K562 (cell line): ENCODE results near the gene TMEM131L. TPM values are rescaled to one million over a fixed set of nuclear protein-coding genes. Genes with fewer than 3 reads are reported as not detected.

Experiments used
- ATAC-seq: fragments of 200-7000 bp; cut with Tn5 transposase; 3 replicates; pipeline ENCODE4 v1.9.1; 2020; ENCODE audit warnings: moderate library complexity
- BruUV-seq: library from RNA; stranded (reverse); fragments of 400-500 nt; replicated peaks from 2 replicates; lab custom pipeline; 2021; lab: Mats Ljungman, UMichigan
- CTCF ChIA-PET: fragments of 300-600 bp; formaldehyde crosslinking; extraction: SDS; loops from one replicate; lab custom pipeline; 2021; ENCODE audit warnings: low intra/inter-chr PET ratio; lab: Yijun Ruan, JAX
- POLR2A ChIA-PET: fragments of 300-600, 350-650 bp; sonication (Branson Sonifier 250); formaldehyde crosslinking; extraction: SDS; loops from one replicate; lab custom pipeline; 2021; ENCODE audit warnings: antibody characterized with exemption, inconsistent platforms; lab: Yijun Ruan, JAX
- DNase-seq, 4 experiments: peaks; one replicate each; pipeline versions ENCODE4 v3.0.0 to v3.0.0-alpha.2; 2011 to 2018; ENCODE audit warnings: low spot score in 3 of 4, mixed read lengths in 3 of 4; ENCODE audit errors: extremely low read depth in 1 of 4
- FAIRE-seq: peaks from 2 replicates; lab custom pipeline; 2011; peaks lifted over from hg19 to GRCh38; lab: Jason Lieb, UNC
- H2AFZ ChIP-seq: 2 replicates; pipeline ENCODE4 v1.6.0; 2011; ENCODE audit warnings: low read depth, low read length, control low read depth, inconsistent platforms
- H3K27ac ChIP-seq: fragments of 200-600 bp; 3 replicates; pipeline ENCODE4 v1.8.0; 2011; ENCODE audit warnings: low read depth, mild to moderate bottlenecking, control low read depth, inconsistent platforms, low read length, moderate library complexity, mixed read lengths; ENCODE audit errors: extremely low read depth
- H3K27me3 ChIP-seq, 2 experiments: fragments of 300-600 bp in 1 of 2; 2 replicates in 1 of 2; 3 replicates in 1 of 2; pipeline versions ENCODE4 v1.6.0 to v1.8.0; 2011; ENCODE audit warnings: inconsistent platforms in 2 of 2, low read length in 2 of 2, mild to moderate bottlenecking in 1 of 2, mixed read lengths in 1 of 2, moderate library complexity in 1 of 2; ENCODE audit not compliant: control insufficient read depth in 2 of 2, insufficient read depth in 2 of 2
- H3K36me3 ChIP-seq: fragments of 300-600 bp; 3 replicates; pipeline ENCODE4 v1.8.0; 2011; ENCODE audit warnings: mild to moderate bottlenecking, low read length, inconsistent platforms; ENCODE audit not compliant: control insufficient read depth, insufficient read depth
- H3K4me1 ChIP-seq, 2 experiments: fragments of 200-600 bp in 1 of 2; replicated peaks in 1 of 2; 2 replicates in 1 of 2; 3 replicates in 1 of 2; pipeline versions ENCODE4 v1.5.1 to v1.8.0; 2011; ENCODE audit warnings: inconsistent platforms in 2 of 2, low read length in 2 of 2, mild to moderate bottlenecking in 1 of 2, mixed read lengths in 1 of 2, moderate library complexity in 1 of 2; ENCODE audit not compliant: control insufficient read depth in 2 of 2, insufficient read depth in 2 of 2
- H3K4me2 ChIP-seq: 2 replicates; pipeline ENCODE4 v1.6.1; 2011; ENCODE audit warnings: low read length, control low read depth, inconsistent platforms, mixed read lengths; ENCODE audit not compliant: insufficient read depth
- H3K4me3 ChIP-seq: fragments of 200-600 bp; sonication (generic), shearing (Covaris generic); 2 replicates; pipeline ENCODE4 v1.5.1; 2016; ENCODE audit warnings: control low read depth, inconsistent platforms
- H3K79me2 ChIP-seq: fragments of 200-600 bp; 3 replicates; pipeline ENCODE4 v1.8.0; 2011; ENCODE audit warnings: low read length, inconsistent platforms; ENCODE audit not compliant: control insufficient read depth, insufficient read depth
- H3K9ac ChIP-seq, 2 experiments: 2 replicates each; pipeline versions ENCODE4 v1.6.0 to v1.6.1; 2011; ENCODE audit warnings: low read depth in 2 of 2, low read length in 2 of 2, control low read depth in 1 of 2, inconsistent platforms in 1 of 2, mild to moderate bottlenecking in 1 of 2, mixed read lengths in 1 of 2; ENCODE audit not compliant: insufficient read depth in 1 of 2
- H3K9me1 ChIP-seq: one replicate; pipeline ENCODE4 v1.6.0; 2011; ENCODE audit warnings: inconsistent platforms, mild to moderate bottlenecking, low read length, moderate library complexity; ENCODE audit not compliant: control insufficient read depth, insufficient read depth
- H3K9me3 ChIP-seq: replicated peaks from 2 replicates; pipeline ENCODE4 v1.5.1; 2011; ENCODE audit warnings: low read depth, low read length, inconsistent platforms; ENCODE audit not compliant: control insufficient read depth, insufficient read depth
- H4K20me1 ChIP-seq: replicated peaks from 2 replicates; pipeline ENCODE4 v1.6.1; 2011; ENCODE audit warnings: low read length, inconsistent platforms, mixed read lengths; ENCODE audit not compliant: control insufficient read depth, insufficient read depth
- BRF1 ChIP-seq: IDR thresholded peaks from 3 replicates; pipeline ENCODE4 v1.6.1; 2011; ENCODE audit warnings: borderline replicate concordance, mild to moderate bottlenecking; ENCODE audit not compliant: insufficient read length; ENCODE audit errors: extremely low read depth
- SAFB2 ChIP-seq: fragments of 200-400 bp; formaldehyde crosslinking; IDR thresholded peaks from 2 replicates; pipeline ENCODE4 v1.6.1; 2018; ENCODE audit warnings: borderline replicate concordance, low read length, low read depth, moderate library complexity; ENCODE audit not compliant: severe bottlenecking
- TCF3 ChIP-seq: sonication (generic); formaldehyde crosslinking; IDR thresholded peaks from 2 replicates; pipeline ENCODE4 v1.4.0; 2020; ENCODE audit warnings: mild to moderate bottlenecking, missing genetic modification reagents
- WGBS: fragments of 100-300 bp; shearing (Covaris generic); methylation state at CpG from one replicate; pipeline ENCODE4 v1.1.6; 2016; ENCODE audit warnings: low coverage, mixed read lengths; ENCODE audit not compliant: insufficient coverage; ENCODE audit errors: missing lambda C conversion rate; 5-methylcytosine and 5-hydroxymethylcytosine counted together
- in situ Hi-C: fragments of 300-500 bp; cut with MboI; formaldehyde crosslinking; loops from 4 replicates; pipeline ENCODE4 v1.15.0; 2018; ENCODE audit warnings: inconsistent platforms, mixed read lengths
- intact Hi-C: fragments of 100-400 bp; cut with micrococcal nuclease; formaldehyde crosslinking; loops from 2 replicates; pipeline ENCODE4 v1.14.2; 2022
- polyA plus RNA-seq, 8 experiments: library from polyadenylated mRNA; depleted of rRNA in 4 of 8; stranded (reverse) in 5 of 8; unstranded in 3 of 8; fragments of >200 nt; fragmentation: Nextera tagmentation in 2 of 8; fragmentation: Illumina TruSeq in 1 of 8; extraction: Ambion mirVana in 2 of 8; extraction: Trizol in 1 of 8; gene quantifications; 2 replicates each; pipeline versions ENCODE4 v1.2.1 to v1.2.3, GENCODE V29; 2011 to 2014; ENCODE audit warnings: inconsistent platforms in 1 of 8, missing spikeins in 1 of 8
- total RNA-seq, 7 experiments: library from RNA; depleted of rRNA in 6 of 7; stranded (reverse); fragments of >200 nt in 6 of 7; fragmentation: Illumina TruSeq in 2 of 7; extraction: Trizol in 2 of 7; gene quantifications; 2 replicates each; pipeline versions ENCODE4 v1.2.1 to v1.2.3, GENCODE V29; 2011 to 2021; ENCODE audit warnings: low replicate concordance in 1 of 7
- TF ChIP-seq, protein P1 (sequence below), 3 experiments: IDR thresholded peaks in 2 of 3; conservative IDR thresholded peaks in 1 of 3; 2 replicates each; pipeline ENCODE4 v1.5.1; 2011 to 2012; ENCODE audit warnings: low read length in 3 of 3, mild to moderate bottlenecking in 3 of 3, control low read depth in 2 of 3, improper control_type of control experiment in 1 of 3, inconsistent platforms in 1 of 3, low read depth in 1 of 3, mixed read lengths in 1 of 3, moderate library complexity in 1 of 3; ENCODE audit not compliant: insufficient read depth in 2 of 3
- TF ChIP-seq, protein P2 (sequence below): sonication (generic); formaldehyde crosslinking; IDR thresholded peaks from 2 replicates; pipeline ENCODE4 v1.8.1; 2022; ENCODE audit warnings: missing genetic modification reagents
- TF ChIP-seq, protein P3 (sequence below): fragments of 450-650 bp; IDR thresholded peaks from 2 replicates; pipeline ENCODE4 v1.6.1; 2016; ENCODE audit warnings: low read depth

The TMEM131L gene
- total and polyA plus RNA-seq, 9 of the 15 experiments (the other 6 are each of a cell fraction or from before 2014, with no cell fraction given) = 1.2 to 20.8 (median 12.9) TPM

DNA sequence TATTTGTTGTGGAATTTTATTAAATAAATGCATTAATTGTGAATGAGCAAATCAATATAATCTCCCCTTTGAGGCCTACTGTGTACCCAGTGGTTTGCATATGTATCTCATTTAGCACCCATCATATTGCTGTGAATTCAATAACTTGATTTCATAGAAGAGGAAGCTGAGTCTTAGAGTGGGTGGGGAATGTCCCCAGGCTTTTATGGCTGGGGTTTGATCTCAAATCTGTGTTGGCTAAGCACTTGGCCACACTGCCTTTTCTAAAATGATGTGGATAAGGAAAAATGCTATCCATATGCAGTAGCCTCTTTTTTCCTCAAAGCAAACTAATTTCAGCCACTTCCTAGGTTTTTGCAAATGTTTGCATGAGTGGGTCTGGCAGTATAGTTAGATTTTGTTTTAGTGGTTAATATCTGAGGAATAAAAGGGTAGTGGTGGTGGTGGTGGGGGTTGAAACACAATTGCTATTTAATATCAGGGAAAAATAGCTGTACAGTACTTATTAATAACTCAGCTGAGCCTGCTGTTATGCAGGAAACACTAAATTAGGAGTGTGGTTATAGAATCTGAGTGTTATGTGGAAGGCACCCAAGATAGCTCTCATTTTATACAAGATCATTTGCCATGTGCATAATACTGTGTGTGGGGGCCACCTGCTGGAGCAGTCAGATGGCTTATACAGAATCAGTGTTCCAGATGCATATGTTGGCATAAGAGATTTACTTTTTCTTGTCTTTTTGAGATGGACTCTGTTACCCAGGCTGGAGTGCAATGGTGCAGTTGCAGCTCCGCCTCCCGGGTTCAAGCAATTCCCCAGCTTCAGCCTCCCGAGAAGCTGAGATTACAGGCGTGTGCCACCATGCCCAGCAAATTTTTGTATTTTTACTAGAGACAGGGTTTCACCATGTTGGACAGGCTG lies 108.0 kb downstream of the TMEM131L start:
- BruUV-seq = no TSS peak
- Histone ChIP-seq H3K4me2 (no peak overlapping the region), H3K27ac (no peak overlapping the region), H3K9me3 (no peaks in the 10 kb centered on the region), H3K4me1 (peaks cover 0 to 5% of the 10 kb centered on the region in 2 experiments; a peak in 1 of 5 replicates), H3K36me3 (peaks cover 10% of the 10 kb centered on the region; the same call in 1 of the 3 replicates), H3K9ac (no peak overlapping the region), H3K4me3 (no peak overlapping the region), H4K20me1 (no peaks in the 10 kb centered on the region), H3K79me2 (no peaks in the 10 kb centered on the region), H2AFZ (no peak overlapping the region), H3K27me3 (no peaks in the 10 kb centered on the region), H3K9me1 (no peaks in the 10 kb centered on the region)
- peak in 2 of 4 experiments; percentile 22 to 48 for DNase-seq
- in situ Hi-C loops = loop anchor here (5.0 to 10.0 kb wide), 2 partner anchors 227 to 419 kb away; no protein-coding TSS in a partner anchor
- peak; percentile 87 for ATAC-seq
- intact Hi-C loops = loop anchor here (1.0 to 10.0 kb wide), 3 partner anchors 109 to 230 kb away; partner anchors contain the start of genes MND1 and TMEM131L
- FAIRE-seq = peak; percentile 23
- POLR2A ChIA-PET = interaction anchor here (0.5 to 1.0 kb wide), 4 partner anchors 16 to 620 kb away, joined by 3 read pairs; no protein-coding TSS in a partner anchor
- CTCF ChIA-PET = interaction anchor here (0.7 to 4.7 kb wide), 4 partner anchors 141 to 489 kb away, joined by 3 to 44 read pairs (median 12); partner anchors contain the start of gene MND1
- WGBS = 88% methylated on average over 4 of the region's 4 CpGs
- no peak for TF ChIP-seq SAFB2
- TF ChIP-seq, protein P1, sequence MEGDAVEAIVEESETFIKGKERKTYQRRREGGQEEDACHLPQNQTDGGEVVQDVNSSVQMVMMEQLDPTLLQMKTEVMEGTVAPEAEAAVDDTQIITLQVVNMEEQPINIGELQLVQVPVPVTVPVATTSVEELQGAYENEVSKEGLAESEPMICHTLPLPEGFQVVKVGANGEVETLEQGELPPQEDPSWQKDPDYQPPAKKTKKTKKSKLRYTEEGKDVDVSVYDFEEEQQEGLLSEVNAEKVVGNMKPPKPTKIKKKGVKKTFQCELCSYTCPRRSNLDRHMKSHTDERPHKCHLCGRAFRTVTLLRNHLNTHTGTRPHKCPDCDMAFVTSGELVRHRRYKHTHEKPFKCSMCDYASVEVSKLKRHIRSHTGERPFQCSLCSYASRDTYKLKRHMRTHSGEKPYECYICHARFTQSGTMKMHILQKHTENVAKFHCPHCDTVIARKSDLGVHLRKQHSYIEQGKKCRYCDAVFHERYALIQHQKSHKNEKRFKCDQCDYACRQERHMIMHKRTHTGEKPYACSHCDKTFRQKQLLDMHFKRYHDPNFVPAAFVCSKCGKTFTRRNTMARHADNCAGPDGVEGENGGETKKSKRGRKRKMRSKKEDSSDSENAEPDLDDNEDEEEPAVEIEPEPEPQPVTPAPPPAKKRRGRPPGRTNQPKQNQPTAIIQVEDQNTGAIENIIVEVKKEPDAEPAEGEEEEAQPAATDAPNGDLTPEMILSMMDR (IDR thresholded peaks at IDR 0.05 in 2 of 3, conservative IDR thresholded peaks at IDR 0.05 in 1 of 3; ENCODE audit: insufficient read depth in 2 of 3, low read depth in 1 of 3, low read length in 3 of 3) = peak; percentile 49 to 75 (median 50); a peak in 5 of 6 replicates
- TF ChIP-seq, protein P2, sequence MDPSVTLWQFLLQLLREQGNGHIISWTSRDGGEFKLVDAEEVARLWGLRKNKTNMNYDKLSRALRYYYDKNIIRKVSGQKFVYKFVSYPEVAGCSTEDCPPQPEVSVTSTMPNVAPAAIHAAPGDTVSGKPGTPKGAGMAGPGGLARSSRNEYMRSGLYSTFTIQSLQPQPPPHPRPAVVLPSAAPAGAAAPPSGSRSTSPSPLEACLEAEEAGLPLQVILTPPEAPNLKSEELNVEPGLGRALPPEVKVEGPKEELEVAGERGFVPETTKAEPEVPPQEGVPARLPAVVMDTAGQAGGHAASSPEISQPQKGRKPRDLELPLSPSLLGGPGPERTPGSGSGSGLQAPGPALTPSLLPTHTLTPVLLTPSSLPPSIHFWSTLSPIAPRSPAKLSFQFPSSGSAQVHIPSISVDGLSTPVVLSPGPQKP (CRISPR knock-in tag) = no peak
- TF ChIP-seq TCF3 (CRISPR knock-in tag) = 0 out of 2 replicates have a peak, but pooled peaks have one; percentile 3
- no peak for TF ChIP-seq BRF1
- TF ChIP-seq, protein P3, sequence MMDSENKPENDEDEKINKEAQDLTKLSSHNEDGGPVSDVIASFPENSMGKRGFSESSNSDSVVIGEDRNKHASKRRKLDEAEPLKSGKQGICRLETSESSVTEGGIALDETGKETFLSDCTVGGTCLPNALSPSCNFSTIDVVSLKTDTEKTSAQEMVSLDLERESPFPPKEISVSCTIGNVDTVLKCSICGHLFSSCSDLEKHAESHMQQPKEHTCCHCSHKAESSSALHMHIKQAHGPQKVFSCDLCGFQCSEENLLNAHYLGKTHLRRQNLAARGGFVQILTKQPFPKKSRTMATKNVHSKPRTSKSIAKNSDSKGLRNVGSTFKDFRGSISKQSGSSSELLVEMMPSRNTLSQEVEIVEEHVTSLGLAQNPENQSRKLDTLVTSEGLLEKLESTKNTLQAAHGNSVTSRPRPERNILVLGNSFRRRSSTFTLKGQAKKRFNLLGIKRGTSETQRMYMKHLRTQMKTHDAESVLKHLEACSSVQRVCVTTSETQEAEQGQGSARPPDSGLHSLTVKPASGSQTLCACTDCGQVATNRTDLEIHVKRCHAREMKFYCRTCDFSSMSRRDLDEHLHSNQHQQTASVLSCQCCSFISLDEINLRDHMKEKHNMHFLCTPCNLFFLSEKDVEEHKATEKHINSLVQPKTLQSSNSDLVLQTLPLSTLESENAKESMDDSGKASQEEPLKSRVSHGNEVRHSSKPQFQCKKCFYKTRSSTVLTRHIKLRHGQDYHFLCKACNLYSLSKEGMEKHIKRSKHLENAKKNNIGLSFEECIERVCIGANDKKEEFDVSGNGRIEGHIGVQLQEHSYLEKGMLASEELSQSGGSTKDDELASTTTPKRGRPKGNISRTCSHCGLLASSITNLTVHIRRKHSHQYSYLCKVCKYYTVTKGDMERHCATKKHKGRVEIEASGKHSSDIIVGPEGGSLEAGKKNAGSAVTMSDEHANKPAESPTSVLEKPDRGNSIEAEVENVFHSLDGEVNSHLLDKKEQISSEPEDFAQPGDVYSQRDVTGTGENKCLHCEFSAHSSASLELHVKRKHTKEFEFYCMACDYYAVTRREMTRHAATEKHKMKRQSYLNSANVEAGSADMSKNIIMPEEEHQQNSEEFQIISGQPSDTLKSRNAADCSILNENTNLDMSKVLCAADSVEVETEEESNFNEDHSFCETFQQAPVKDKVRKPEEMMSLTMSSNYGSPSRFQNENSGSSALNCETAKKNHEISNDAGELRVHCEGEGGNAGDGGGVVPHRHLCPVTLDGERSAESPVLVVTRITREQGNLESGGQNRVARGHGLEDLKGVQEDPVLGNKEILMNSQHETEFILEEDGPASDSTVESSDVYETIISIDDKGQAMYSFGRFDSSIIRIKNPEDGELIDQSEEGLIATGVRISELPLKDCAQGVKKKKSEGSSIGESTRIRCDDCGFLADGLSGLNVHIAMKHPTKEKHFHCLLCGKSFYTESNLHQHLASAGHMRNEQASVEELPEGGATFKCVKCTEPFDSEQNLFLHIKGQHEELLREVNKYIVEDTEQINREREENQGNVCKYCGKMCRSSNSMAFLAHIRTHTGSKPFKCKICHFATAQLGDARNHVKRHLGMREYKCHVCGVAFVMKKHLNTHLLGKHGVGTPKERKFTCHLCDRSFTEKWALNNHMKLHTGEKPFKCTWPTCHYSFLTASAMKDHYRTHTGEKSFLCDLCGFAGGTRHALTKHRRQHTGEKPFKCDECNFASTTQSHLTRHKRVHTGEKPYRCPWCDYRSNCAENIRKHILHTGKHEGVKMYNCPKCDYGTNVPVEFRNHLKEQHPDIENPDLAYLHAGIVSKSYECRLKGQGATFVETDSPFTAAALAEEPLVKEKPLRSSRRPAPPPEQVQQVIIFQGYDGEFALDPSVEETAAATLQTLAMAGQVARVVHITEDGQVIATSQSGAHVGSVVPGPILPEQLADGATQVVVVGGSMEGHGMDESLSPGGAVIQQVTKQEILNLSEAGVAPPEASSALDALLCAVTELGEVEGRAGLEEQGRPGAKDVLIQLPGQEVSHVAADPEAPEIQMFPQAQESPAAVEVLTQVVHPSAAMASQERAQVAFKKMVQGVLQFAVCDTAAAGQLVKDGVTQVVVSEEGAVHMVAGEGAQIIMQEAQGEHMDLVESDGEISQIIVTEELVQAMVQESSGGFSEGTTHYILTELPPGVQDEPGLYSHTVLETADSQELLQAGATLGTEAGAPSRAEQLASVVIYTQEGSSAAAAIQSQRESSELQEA = no peak
